NOMO-1 (cell line): ENCODE results near the gene RNF11.
A peak's percentile ranks its signal among the peaks of the same experiment; 100 is the strongest.
"Not testable (repeated sequence)": the region's sequence is repeated elsewhere in the genome, so short reads cannot be mapped to it uniquely, and the experiment has no call there.

Experiments used
- DNase-seq, 2 experiments: peaks; one replicate each; lab custom pipeline; 2025; ENCODE audit not compliant: unreplicated experiment in 2 of 2; lab: John Stamatoyannopoulos, UW

Gene RNF11

DNA sequence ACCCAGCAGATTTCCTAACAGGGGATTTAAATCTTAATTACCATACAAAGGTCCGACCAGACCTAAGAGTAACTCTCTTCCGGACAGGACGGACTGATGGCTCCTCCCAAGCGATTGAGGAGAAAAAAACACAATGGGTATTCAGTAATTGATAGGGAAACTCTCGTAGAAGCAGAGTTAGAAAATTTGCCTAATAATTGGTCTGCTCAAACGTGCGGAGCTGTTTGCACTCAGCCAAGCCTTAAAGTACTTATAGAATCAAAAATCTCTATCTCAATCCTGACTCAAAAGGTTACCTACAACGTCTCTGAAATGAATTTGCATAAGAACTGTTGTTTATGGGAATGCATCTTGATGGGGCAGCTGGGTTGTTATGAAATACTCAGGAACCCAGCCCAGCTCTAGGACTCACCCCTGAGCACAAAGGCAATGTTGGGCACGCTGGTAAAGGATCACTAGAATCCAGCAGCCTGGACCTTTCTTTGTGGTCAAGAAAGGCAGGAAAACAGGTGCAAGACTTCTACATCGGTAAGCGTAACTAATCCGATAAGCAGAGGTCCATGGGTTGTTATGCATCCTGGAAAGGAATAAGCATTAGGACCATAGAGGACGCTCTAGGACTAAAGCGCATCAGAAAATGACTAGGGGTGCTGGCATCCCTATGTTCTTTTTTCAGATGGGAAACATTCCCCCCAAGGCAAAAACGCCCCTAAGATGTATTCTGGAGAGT, 8.7 kb upstream of the RNF11 start:
- DNase-seq, result not testable (repeated sequence)

DNA sequence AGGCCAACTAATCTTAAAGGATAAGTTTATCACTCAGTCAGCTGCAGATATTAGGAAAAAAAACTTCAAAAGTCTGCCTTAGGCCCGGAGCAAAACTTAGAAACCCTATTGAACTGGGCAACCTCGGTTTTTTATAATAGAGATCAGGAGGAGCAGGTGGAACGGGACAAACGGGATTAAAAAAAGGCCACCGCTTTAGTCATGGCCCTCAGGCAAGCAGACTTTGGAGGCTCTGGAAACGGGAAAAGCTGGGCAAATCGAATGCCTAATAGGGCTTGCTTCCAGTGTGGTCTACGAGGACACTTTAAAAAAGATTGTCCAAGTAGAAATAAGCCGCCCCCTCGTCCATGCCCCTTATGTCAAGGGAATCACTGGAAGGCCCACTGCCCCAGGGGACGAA, 7.6 kb upstream of the RNF11 start:
- not testable (repeated sequence) for DNase-seq

DNA sequence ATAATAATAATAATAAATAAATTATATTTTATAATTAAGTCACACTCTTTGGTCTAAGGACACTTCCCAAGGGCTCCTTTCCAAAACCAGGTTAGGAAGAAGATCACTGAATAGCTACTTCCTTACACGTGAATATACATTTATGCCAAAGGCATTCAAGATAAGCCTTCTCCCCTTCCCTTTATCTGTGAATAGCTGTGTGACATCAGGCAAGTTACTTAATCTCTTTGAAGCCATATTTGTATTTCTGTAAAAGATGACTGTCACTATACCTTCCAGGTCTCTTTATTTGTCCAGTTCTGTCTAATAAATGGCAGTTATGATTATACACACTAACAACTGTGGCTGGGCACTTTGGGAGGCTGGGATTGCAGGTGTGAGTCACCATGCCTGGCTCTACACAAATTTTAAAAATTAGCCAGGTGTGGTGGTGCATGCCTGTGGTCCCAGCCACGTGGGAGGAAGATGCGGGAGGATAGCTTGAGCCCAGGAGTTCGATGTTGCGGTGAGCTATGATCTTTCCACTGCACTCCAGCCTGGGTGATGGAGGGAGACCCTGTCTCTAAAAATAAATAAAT, 5.5 kb upstream of the RNF11 start:
- no peak for DNase-seq

DNA sequence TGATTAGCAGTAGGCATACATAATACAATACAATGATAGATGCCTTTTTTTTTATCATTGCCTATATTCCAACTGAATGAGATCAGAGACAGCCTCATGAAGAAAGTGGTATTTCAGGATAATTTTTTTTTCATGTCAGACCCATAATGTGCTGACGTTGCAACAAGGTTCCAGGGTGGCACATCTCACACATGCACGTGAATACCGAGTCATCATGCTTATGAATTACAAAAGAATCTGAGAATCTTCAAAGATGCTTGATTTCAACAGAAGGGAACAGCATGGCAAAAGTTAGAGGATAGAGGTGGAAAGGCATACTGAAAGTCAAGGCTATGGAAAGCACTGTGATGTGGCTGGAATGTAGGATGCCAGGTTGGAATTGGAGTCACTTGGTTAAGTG, 5.0 kb upstream of the RNF11 start:
- DNase-seq, result no peak

DNA sequence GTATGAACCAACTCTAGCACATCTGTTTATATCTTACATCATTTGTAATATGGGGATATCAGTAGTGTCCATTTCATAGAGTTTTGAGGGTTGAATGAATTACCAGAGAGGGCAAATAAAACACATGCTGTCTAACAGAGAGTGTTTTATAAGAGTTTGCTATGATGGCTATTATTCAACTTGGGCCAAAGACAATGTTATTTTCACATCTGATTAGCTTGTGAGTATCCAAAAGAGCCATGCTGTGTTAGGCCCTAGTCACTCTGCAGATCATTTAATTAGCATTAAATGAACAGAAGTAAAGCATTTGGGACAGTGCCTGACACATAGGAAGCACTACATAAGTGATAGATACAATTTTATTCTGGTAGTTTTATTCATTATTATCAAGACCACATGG, 4.2 kb upstream of the RNF11 start:
- no peak for DNase-seq

GRCh38 chr1:51234236-51234635, 1.8 kb upstream of the RNF11 start:
- DNase-seq, result not testable (repeated sequence)

GRCh38 chr1:51234721-51235425, 1.2 kb upstream of the RNF11 start:
- peak; percentile 11 to 71 for DNase-seq

- DNase-seq, result peak in 1 of 2 experiments; percentile 33
Observed at GRCh38 chr1:51236531-51237350, 668 bp downstream of the RNF11 start.

DNA sequence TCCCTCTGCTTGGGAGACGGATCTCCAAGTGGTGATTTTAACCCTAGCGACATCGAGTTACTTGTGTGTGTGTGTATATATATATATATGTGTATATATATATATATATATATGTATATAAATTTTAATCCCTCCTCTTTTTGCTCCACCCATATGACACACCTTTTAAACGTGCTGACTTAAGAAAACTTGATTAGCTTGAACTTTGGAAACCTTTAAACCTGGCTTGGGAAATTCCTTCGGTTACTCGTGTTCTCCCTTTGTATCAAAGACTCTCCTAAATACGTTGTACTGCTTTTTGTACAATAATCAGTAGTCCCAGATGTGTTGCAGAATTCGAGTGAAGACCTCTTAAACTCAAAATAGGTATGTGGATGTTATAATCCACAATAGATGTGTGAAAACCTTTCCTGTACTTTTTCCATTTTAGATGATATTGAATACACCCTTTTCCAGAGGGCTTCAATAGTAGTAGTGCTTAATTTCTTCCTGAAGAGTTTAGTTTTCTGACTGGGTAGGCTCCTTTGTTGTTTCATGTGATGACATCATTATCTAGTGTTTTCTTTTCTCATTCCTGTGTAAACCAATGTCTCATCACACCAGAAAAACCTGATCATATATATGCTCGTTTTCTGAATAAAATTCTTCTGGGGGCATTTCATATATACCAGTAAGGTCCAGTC, 1.4 kb downstream of the RNF11 start:
- DNase-seq, result no peak

DNA sequence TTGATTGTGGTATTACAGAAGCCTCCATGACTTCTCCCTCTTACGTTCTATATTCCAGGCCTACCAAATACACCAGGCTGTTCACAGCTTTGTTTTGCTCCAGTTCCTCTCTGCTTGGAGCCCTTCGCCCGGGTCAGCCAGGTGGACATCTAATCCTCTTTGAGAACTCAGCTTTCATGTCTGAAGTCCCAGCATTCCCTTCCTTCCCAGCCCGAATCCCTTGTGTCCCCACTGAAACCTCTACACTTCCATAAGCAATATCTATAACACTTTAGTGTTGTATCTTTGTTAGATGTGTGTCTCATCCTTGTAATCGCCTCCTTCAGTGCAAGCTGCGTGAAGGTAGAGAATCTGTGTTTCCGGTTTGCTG, 1.9 kb downstream of the RNF11 start:
- DNase-seq, result no peak

DNA sequence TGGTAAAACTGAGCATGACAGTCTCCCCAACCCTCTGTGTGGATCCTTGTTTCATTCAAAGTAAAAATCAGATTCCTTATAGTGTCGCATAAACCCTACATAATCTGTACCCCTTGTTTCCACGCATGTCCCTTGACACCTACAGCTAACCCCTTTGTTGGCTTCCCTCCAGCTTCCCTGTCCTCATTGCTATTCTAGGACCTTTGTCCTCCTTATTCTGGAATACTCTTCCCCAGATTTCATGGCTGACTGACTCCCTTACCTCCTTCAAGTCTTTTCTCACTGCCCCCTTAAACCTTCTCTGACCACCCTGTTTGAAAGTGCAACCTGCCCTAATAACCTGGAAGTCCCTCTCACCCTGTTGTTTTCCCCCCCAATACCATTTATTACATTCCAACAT, 4.0 kb downstream of the RNF11 start:
- no peak for DNase-seq

DNA sequence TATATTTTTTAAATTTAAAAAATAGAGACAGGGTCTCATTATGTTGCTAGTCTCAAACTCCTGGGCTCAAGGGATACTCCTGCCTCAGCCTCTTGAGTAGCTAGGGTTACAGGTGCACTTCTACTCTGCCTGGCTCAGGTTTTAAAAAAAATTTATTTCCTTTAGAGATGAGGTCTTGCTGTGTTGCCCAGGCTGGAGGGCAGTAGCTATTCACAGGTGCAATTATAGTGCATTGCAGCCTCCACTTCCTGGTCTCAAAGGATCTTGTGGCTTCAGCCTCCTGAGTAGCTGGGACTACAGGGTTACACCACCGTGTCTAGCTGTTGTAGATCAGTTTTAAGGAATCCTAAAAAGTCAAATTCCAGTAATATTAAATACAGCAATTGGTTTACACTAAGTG, 5.0 kb downstream of the RNF11 start:
- no peak for DNase-seq

DNA sequence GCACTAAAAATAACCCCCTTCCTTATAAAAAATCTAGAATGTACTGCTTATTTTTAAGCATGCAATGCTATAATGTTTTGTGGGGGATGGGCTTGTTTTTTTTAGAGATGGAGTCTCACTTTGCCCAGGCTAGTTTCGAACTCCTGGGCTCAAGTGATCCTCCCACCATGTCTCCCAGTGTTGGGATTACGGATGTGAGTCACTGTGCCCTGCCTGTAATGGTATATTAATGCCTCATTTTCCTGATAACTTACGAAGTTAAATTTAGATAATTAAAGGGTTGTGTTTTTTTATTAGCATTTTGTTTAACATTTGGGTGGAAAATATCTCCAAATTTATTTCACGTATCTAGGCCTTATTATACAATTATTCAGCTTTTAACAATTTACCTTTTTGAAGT, 6.5 kb downstream of the RNF11 start:
- no peak for DNase-seq

DNA sequence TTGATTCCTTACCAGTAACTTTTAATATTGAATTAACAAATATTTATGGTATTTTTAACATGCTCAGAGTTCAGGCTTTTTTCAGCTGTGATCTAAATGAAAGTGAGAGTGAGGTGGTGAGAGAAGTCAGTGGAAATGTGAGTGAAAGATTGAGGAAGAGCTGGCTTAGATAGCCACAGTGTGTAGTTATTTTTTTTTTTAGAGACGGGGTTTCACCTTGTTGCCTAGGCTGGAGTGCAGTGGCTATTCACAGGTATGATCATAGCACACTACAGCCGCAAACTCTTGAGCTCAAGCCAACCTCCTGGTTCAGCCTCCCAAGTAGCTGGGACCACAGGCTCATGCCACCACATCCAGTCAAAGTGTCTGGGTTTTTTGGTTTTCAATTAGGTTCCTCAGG, 10.9 kb downstream of the RNF11 start:
- DNase-seq, result no peak

DNA sequence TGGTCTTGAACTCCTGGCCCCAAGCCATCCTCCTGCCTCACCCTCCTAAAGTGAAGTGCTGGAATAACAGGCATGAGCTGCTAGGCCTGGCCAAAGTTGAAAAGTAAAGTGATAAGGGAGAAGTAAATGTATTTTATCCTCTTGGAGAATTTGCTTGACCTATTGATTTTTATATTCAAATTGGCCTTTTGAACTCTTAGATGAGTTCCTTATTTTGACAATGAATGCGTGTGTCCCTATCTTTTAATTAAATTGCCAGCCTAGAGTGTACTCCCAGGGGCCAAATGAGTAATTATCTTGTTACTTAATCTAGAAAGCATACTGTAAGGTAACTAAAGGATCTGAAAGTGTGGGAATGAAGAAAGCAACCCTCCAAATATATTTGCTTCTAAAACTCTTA, 11.4 kb downstream of the RNF11 start:
- no peak for DNase-seq

GRCh38 chr1:51249445-51249844, 13.4 kb downstream of the RNF11 start:
- no peak for DNase-seq

GRCh38 chr1:51250729-51251128, 14.7 kb downstream of the RNF11 start:
- DNase-seq, result not testable (repeated sequence)

GRCh38 chr1:51251165-51251564, 15.1 kb downstream of the RNF11 start:
- not testable (repeated sequence) for DNase-seq

- DNase-seq, result no peak
Observed at GRCh38 chr1:51252366-51252765, 16.3 kb downstream of the RNF11 start.

GRCh38 chr1:51253691-51254090, 17.6 kb downstream of the RNF11 start:
- no peak for DNase-seq

GRCh38 chr1:51255331-51255730, 19.3 kb downstream of the RNF11 start:
- DNase-seq, result no peak
